ENCODE results near the gene ATOSA.

The ATOSA gene

GRCh38 chr15:52679232-52680040 is at the start of gene ATOSA:
ATOSA (minus strand) TSS chr15:52679388; CDS start chr15:52678021, 1,367 bp downstream.
- in situ Hi-C loops (cut with MboI; ENCODE audit: low sequenced_read_pairs) = no loop called here

GRCh38 chr15:52728899-52729298 is 49.7 kb upstream of the ATOSA start:
- in situ Hi-C loops (cut with MboI; ENCODE audit: low sequenced_read_pairs) = no loop called here

GRCh38 chr15:52727815-52728214 is 48.6 kb upstream of the ATOSA start:
- in situ Hi-C loops (cut with MboI; ENCODE audit: low sequenced_read_pairs) = no loop called here

- in situ Hi-C loops (cut with MboI; ENCODE audit: low sequenced_read_pairs) = no loop called here
These were observed 47.0 kb upstream of the ATOSA start for GRCh38 chr15:52726195-52726594.

GRCh38 chr15:52718551-52718950 is 39.4 kb upstream of the ATOSA start:
- in situ Hi-C loops (cut with MboI; ENCODE audit: low sequenced_read_pairs) = no loop called here

- in situ Hi-C loops (cut with MboI; ENCODE audit: low sequenced_read_pairs) = no loop called here
These were observed 38.7 kb upstream of the ATOSA start for GRCh38 chr15:52717924-52718323.

GRCh38 chr15:52717481-52717880 is 38.3 kb upstream of the ATOSA start:
- in situ Hi-C loops (cut with MboI; ENCODE audit: low sequenced_read_pairs) = no loop called here

GRCh38 chr15:52716536-52716935 is 37.3 kb upstream of the ATOSA start:
- in situ Hi-C loops (cut with MboI; ENCODE audit: low sequenced_read_pairs) = no loop called here

GRCh38 chr15:52715411-52715810 is 36.2 kb upstream of the ATOSA start:
- in situ Hi-C loops (cut with MboI; ENCODE audit: low sequenced_read_pairs) = no loop called here

GRCh38 chr15:52714968-52715367 is 35.8 kb upstream of the ATOSA start:
- in situ Hi-C loops (cut with MboI; ENCODE audit: low sequenced_read_pairs) = no loop called here

GRCh38 chr15:52710708-52711389 is 31.7 kb upstream of the ATOSA start:
- in situ Hi-C loops (cut with MboI; ENCODE audit: low sequenced_read_pairs) = no loop called here

GRCh38 chr15:52710050-52710707 is 31.0 kb upstream of the ATOSA start:
- in situ Hi-C loops (cut with MboI; ENCODE audit: low sequenced_read_pairs) = no loop called here

GRCh38 chr15:52709187-52709981 is 30.2 kb upstream of the ATOSA start:
- in situ Hi-C loops (cut with MboI; ENCODE audit: low sequenced_read_pairs) = no loop called here

GRCh38 chr15:52706091-52706490 is 26.9 kb upstream of the ATOSA start:
- in situ Hi-C loops (cut with MboI; ENCODE audit: low sequenced_read_pairs) = no loop called here

GRCh38 chr15:52702390-52702789 is 23.2 kb upstream of the ATOSA start:
- in situ Hi-C loops (cut with MboI; ENCODE audit: low sequenced_read_pairs) = no loop called here

- in situ Hi-C loops (cut with MboI; ENCODE audit: low sequenced_read_pairs) = no loop called here
These were observed 20.3 kb upstream of the ATOSA start for GRCh38 chr15:52699457-52699856.

- in situ Hi-C loops (cut with MboI; ENCODE audit: low sequenced_read_pairs) = no loop called here
These were observed 19.3 kb upstream of the ATOSA start for GRCh38 chr15:52698514-52698913.

GRCh38 chr15:52697051-52697450 is 17.9 kb upstream of the ATOSA start:
- in situ Hi-C loops (cut with MboI; ENCODE audit: low sequenced_read_pairs) = no loop called here

GRCh38 chr15:52695154-52695553 is 16.0 kb upstream of the ATOSA start:
- in situ Hi-C loops (cut with MboI; ENCODE audit: low sequenced_read_pairs) = no loop called here

GRCh38 chr15:52689562-52689961 is 10.4 kb upstream of the ATOSA start:
- in situ Hi-C loops (cut with MboI; ENCODE audit: low sequenced_read_pairs) = no loop called here

GRCh38 chr15:52683580-52683979 is 4.4 kb upstream of the ATOSA start:
- in situ Hi-C loops (cut with MboI; ENCODE audit: low sequenced_read_pairs) = no loop called here

All from hTERT RPE-1 (cell line).